AG04449 (cell line): ENCODE results near the gene POU2F3.

Experiments
- CTCF ChIA-PET: fragments of 350-600 bp; formaldehyde crosslinking; extraction: SDS; loops from one replicate; lab custom pipeline; 2021; ENCODE audit warnings: antibody characterized with exemption; lab: Yijun Ruan, JAX
- POLR2A ChIA-PET: fragments of 400-600, 350-600 bp; formaldehyde crosslinking; extraction: SDS; loops from one replicate; lab custom pipeline; 2020; ENCODE audit warnings: antibody characterized with exemption, inconsistent platforms; lab: Yijun Ruan, JAX
- DNase-seq: peaks from one replicate; pipeline ENCODE4 v3.0.0-alpha.2; 2010; ENCODE audit warnings: low read depth, low spot score
- H3K4me3 ChIP-seq: 2 replicates; pipeline ENCODE4 v1.5.1; 2011; ENCODE audit warnings: low read depth, mild to moderate bottlenecking, control low read depth, low read length
- CTCF ChIP-seq: IDR thresholded peaks from one replicate; pipeline ENCODE4 v1.5.1; 2011; ENCODE audit warnings: mild to moderate bottlenecking, moderate library complexity, low read length, control low read depth, inconsistent platforms; ENCODE audit not compliant: insufficient read depth; ENCODE audit errors: missing control alignments

POU2F3 gene

GRCh38 chr11:120230433-120231071, 9.4 kb upstream of the POU2F3 start:
- H3K4me3 ChIP-seq, result no peak overlapping the region
- ChIA-PET POLR2A (no interaction called here), CTCF (interaction anchor here (0.9 to 45.4 kb wide), 16 partner anchors 13 to 123 kb away, joined by 3 to 1135 read pairs (median 8); no protein-coding TSS in a partner anchor)
- DNase-seq, result no peak
- no peak for TF ChIP-seq CTCF

- H3K4me3 ChIP-seq, result no peak overlapping the region
- POLR2A ChIA-PET, result no interaction called here
- no peak for DNase-seq
- TF ChIP-seq CTCF, result no peak
- CTCF ChIA-PET, result interaction anchor here (0.8 to 45.4 kb wide), 6 partner anchors 8 to 67 kb away, joined by 3 to 1135 read pairs (median 115); partner anchors contain the start of gene POU2F3
Measured at GRCh38 chr11:120231963-120232362, 8.0 kb upstream of the POU2F3 start.

- ChIA-PET CTCF (interaction anchor here (0.6 to 45.4 kb wide), 11 partner anchors 8 to 118 kb away, joined by 3 to 1135 read pairs (median 6); no protein-coding TSS in a partner anchor), POLR2A (no interaction called here)
- DNase-seq, result no peak
- TF ChIP-seq CTCF, result no peak
- no peak overlapping the region for H3K4me3 ChIP-seq
Measured at GRCh38 chr11:120233207-120233803, 6.6 kb upstream of the POU2F3 start.

GRCh38 chr11:120235024-120235628, 4.8 kb upstream of the POU2F3 start:
- ChIA-PET CTCF (interaction anchor here (0.8 to 45.4 kb wide), 20 partner anchors 10 to 88 kb away, joined by 3 to 1135 read pairs (median 4); no protein-coding TSS in a partner anchor), POLR2A (no interaction called here)
- no peak for DNase-seq
- no peak overlapping the region for H3K4me3 ChIP-seq
- TF ChIP-seq CTCF, result peak; percentile 90

- DNase-seq, result no peak
- CTCF ChIA-PET, result interaction anchor here (0.8 to 45.4 kb wide), 19 partner anchors 11 to 449 kb away, joined by 3 to 1135 read pairs (median 4); no protein-coding TSS in a partner anchor
- no peak overlapping the region for H3K4me3 ChIP-seq
- POLR2A ChIA-PET, result no interaction called here
- no peak for TF ChIP-seq CTCF
Measured at GRCh38 chr11:120236169-120237107, 3.5 kb upstream of the POU2F3 start.
